HL-60/S4 treated with retinoic acid at 250 ng/mL for 4 days and 3 days (cell line): ENCODE results near the gene DDIT3.

Source experiments
- in situ Hi-C: fragments of 300-500 bp; cut with MboI; formaldehyde crosslinking; loops from 2 replicates; pipeline ENCODE4 v1.7.0; 2022; ENCODE audit warnings: low sequenced_read_pairs

Gene DDIT3

GRCh38 chr12:57487597-57488401 lies 32.5 kb downstream of the DDIT3 start, which contains the start of gene MARS1:
Gene MARS1 (plus strand): TSS chr12:57488068. CDS start chr12:57488091, 23 bp downstream.
- in situ Hi-C loops = no loop called here

- in situ Hi-C loops = no loop called here
These were observed 33.2 kb downstream of the DDIT3 start for GRCh38 chr12:57487055-57487596.

GRCh38 chr12:57485695-57486094 lies 34.6 kb downstream of the DDIT3 start:
- in situ Hi-C loops = no loop called here

- in situ Hi-C loops = no loop called here
These were observed 36.8 kb downstream of the DDIT3 start for GRCh38 chr12:57483466-57483865.

GRCh38 chr12:57481671-57482070 lies 38.6 kb downstream of the DDIT3 start:
- in situ Hi-C loops = no loop called here

- in situ Hi-C loops = no loop called here
These were observed 40.8 kb downstream of the DDIT3 start, which contains the start of gene ARHGAP9 for GRCh38 chr12:57479376-57480115. Gene ARHGAP9 (minus strand): TSS chr12:57479866. CDS start chr12:57479406, 460 bp downstream.

GRCh38 chr12:57479043-57479375 lies 41.3 kb downstream of the DDIT3 start:
- in situ Hi-C loops = no loop called here

GRCh38 chr12:57477710-57478681 lies 42.3 kb downstream of the DDIT3 start:
- in situ Hi-C loops = no loop called here

GRCh38 chr12:57476993-57477709 lies 43.2 kb downstream of the DDIT3 start:
- in situ Hi-C loops = no loop called here

- in situ Hi-C loops = no loop called here
These were observed 43.9 kb downstream of the DDIT3 start for GRCh38 chr12:57476162-57476992.

GRCh38 chr12:57475271-57476161 lies 44.8 kb downstream of the DDIT3 start:
- in situ Hi-C loops = no loop called here

- in situ Hi-C loops = no loop called here
These were observed 45.5 kb downstream of the DDIT3 start for GRCh38 chr12:57474862-57475261.

- in situ Hi-C loops = no loop called here
These were observed 45.9 kb downstream of the DDIT3 start for GRCh38 chr12:57474430-57474829.

GRCh38 chr12:57473886-57474285 lies 46.4 kb downstream of the DDIT3 start:
- in situ Hi-C loops = no loop called here

- in situ Hi-C loops = no loop called here
These were observed 46.9 kb downstream of the DDIT3 start for GRCh38 chr12:57473392-57473791.

GRCh38 chr12:57472391-57472790 lies 47.9 kb downstream of the DDIT3 start:
- in situ Hi-C loops = no loop called here

- in situ Hi-C loops = no loop called here
These were observed 48.7 kb downstream of the DDIT3 start for GRCh38 chr12:57471661-57472060.

- in situ Hi-C loops = no loop called here
These were observed 49.2 kb downstream of the DDIT3 start for GRCh38 chr12:57470970-57471656.
